Upper lobe of left lung (tissue), 6 donors: Measurements from ENCODE around the gene PDCD11. TPM values are rescaled to one million over a fixed set of nuclear protein-coding genes. Genes with fewer than 3 reads are reported as not detected.
A peak's percentile ranks its signal among the peaks of the same experiment; 100 is the strongest.

Experiments used
- ATAC-seq, 2 donors: fragments of 200-7000 bp; cut with Tn5 transposase; one replicate each; pipeline ENCODE4 v1.9.1; 2022; ENCODE audit warnings: mild to moderate bottlenecking in 2 of 2, moderate library complexity in 2 of 2; ENCODE audit not compliant: low FRiP score in 2 of 2
- DNase-seq, 2 donors: peaks; one replicate each; pipeline ENCODE4 v3.0.0-alpha.2; 2019 to 2020
- H3K27ac ChIP-seq, 4 donors: fragments of 200-600 bp; sonication (generic); one replicate each; pipeline ENCODE4 v1.5.1; 2016 to 2019
- H3K27me3 ChIP-seq, 4 donors: fragments of 200-600 bp; sonication (generic); one replicate each; pipeline ENCODE4 v1.5.1; 2017 to 2019
- H3K36me3 ChIP-seq, 4 donors: fragments of 200-600 bp; sonication (generic); one replicate each; pipeline ENCODE4 v1.5.1; 2016 to 2019
- H3K4me1 ChIP-seq, 4 donors: fragments of 200-600 bp; sonication (generic); one replicate each; pipeline ENCODE4 v1.5.1; 2018 to 2019
- H3K4me3 ChIP-seq, 4 donors: fragments of 200-600 bp; sonication (generic); one replicate each; pipeline ENCODE4 v1.5.1; 2017 to 2019; ENCODE audit warnings: mild to moderate bottlenecking in 2 of 4, moderate library complexity in 1 of 4
- H3K9me3 ChIP-seq, 4 donors: fragments of 200-600 bp; sonication (generic); one replicate each; pipeline ENCODE4 v1.5.1; 2018 to 2019
- EP300 ChIP-seq, 4 donors: sonication (generic); formaldehyde crosslinking; IDR thresholded peaks; one replicate each; pipeline ENCODE4 v1.5.1; 2017; ENCODE audit warnings: antibody characterized with exemption in 4 of 4, control low read depth in 2 of 4
- POLR2A ChIP-seq, 4 donors: fragments of 450-650 bp; IDR thresholded peaks; one replicate each; pipeline ENCODE4 v1.5.1; 2016 to 2017; ENCODE audit warnings: antibody characterized with exemption in 4 of 4, mild to moderate bottlenecking in 2 of 4
- POLR2AphosphoS5 ChIP-seq, 2 donors: sonication (generic); formaldehyde crosslinking; IDR thresholded peaks; one replicate each; pipeline ENCODE4 v1.5.1; 2017; ENCODE audit warnings: antibody characterized with exemption in 2 of 2
- WGBS, 2 donors: methylation state at CpG; one replicate each; pipeline ENCODE4 v1.1.5; 2017 to 2018; 5-methylcytosine and 5-hydroxymethylcytosine counted together
- total RNA-seq, 6 donors: library from RNA; depleted of rRNA in 4 of 6; stranded (reverse); fragments of >200 nt in 4 of 6; gene quantifications; one replicate each; pipeline versions ENCODE4 v1.1.0 to v1.2.1, GENCODE V29; 2016 to 2021
- TF ChIP-seq, protein P1 (sequence below), 6 experiments: fragments of 450-650 bp in 4 of 6; fragments of 200-600 bp in 2 of 6; sonication (generic) in 2 of 6; IDR thresholded peaks; one replicate each; pipeline ENCODE4 v1.5.1; 2016 to 2019; ENCODE audit warnings: antibody characterized with exemption in 6 of 6
- donor health status: DM: no; HTN: no; CAD: no; lungs with moderate emphysema.
- donor health status: DM: no; HTN: yes; CAD: no; lungs with severe emphysema.

Gene PDCD11
- total RNA-seq, 6 donors from 2014 or later = 14.8 to 25.1 (median 20.8) TPM

DNA sequence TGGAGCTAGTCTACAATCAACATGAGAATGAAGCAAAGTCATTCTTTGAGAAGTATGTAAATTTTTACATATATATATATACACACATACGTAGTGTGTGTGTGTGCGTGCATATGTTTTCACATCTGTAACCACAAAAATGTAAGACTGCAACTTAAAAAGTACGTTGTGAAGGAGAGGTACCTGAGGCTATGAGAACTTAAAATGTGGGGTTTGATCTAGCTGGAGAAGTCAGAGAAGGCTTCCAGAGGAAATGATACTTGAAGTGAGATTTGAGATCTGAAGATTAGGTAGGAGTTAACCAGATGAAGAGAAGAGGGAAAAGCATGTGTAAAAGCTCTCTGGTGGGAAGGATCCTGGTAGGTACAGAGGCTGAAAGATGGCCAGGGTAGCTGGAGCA is 22.9 kb upstream of the PDCD11 start:
- H3K4me1 ChIP-seq = peaks cover 6 to 16% (median 14%) of the 10 kb centered on the region in 4 donors
- H3K9me3 ChIP-seq = no peaks in the 10 kb centered on the region
- WGBS, 2 donors = 87 to 92% methylated on average over 3 of the region's 3 CpGs
- TF ChIP-seq POLR2AphosphoS5 (IDR thresholded peaks at IDR 0.05) = no peak
- TF ChIP-seq, protein P1, sequence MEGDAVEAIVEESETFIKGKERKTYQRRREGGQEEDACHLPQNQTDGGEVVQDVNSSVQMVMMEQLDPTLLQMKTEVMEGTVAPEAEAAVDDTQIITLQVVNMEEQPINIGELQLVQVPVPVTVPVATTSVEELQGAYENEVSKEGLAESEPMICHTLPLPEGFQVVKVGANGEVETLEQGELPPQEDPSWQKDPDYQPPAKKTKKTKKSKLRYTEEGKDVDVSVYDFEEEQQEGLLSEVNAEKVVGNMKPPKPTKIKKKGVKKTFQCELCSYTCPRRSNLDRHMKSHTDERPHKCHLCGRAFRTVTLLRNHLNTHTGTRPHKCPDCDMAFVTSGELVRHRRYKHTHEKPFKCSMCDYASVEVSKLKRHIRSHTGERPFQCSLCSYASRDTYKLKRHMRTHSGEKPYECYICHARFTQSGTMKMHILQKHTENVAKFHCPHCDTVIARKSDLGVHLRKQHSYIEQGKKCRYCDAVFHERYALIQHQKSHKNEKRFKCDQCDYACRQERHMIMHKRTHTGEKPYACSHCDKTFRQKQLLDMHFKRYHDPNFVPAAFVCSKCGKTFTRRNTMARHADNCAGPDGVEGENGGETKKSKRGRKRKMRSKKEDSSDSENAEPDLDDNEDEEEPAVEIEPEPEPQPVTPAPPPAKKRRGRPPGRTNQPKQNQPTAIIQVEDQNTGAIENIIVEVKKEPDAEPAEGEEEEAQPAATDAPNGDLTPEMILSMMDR (IDR thresholded peaks at IDR 0.05) = no peak
- TF ChIP-seq POLR2A (IDR thresholded peaks at IDR 0.05) = no peak
- TF ChIP-seq EP300 (IDR thresholded peaks at IDR 0.05) = no peak
- no peak for ATAC-seq
- H3K36me3 ChIP-seq = peaks cover 15 to 49% (median 30%) of the 10 kb centered on the region in 4 donors
- H3K27me3 ChIP-seq = no peaks in the 10 kb centered on the region
- DNase-seq = no peak
- no peak overlapping the region for H3K27ac ChIP-seq
- no peak overlapping the region for H3K4me3 ChIP-seq

DNA sequence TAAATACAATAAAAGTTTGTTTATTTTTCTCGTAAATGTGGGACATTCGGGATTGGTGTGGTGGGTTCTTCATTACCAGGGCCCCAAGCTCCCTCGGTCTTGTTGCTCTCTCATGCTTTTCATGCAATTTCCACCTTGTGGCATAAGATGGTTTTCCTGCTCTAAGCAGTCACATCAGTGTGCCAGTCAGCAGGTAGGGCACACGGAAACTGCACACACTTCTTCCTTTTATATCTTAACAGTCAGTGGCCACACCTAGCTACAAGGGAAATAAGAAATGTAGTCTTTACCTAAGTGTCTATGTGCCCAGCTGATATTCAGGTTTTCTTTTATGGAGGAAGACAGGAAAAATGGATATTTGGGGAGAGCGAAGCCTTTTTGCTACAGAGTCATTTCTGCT is 22.2 kb upstream of the PDCD11 start:
- peaks cover 15 to 56% (median 36%) of the 10 kb centered on the region in 4 donors for H3K36me3 ChIP-seq
- 87 to 92% methylated on average over 5 of the region's 5 CpGs for WGBS, 2 donors

DNA sequence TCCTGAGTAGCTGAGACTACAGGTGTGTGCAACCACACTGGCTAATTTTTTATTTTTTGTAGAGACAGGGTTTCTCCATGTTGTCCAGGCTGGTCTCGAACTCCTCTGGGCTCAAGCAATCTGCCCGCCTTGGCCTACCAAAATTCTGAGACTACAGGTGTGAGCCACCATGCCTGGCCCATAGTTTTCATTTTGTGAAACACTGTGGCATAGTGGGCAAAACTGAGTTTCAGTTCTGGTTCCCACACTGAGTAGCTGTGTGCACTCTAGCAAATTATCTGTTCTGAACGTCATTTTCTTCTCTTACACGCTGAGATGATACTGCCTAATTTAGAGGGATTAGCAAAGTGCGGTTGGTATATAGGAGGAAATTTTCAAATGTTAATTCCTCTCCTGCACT is 13.7 kb upstream of the PDCD11 start:
- DNase-seq (no peak), ATAC-seq (no peak)
- Histone ChIP-seq H3K4me1 (no peaks in the 10 kb centered on the region), H3K36me3 (peaks cover 2 to 98% (median 56%) of the 10 kb centered on the region in 4 donors), H3K27me3 (no peaks in the 10 kb centered on the region), H3K4me3 (no peak overlapping the region), H3K9me3 (no peaks in the 10 kb centered on the region), H3K27ac (no peak overlapping the region)
- 93 to 100% methylated on average over 5 of the region's 5 CpGs for WGBS, 2 donors
- TF ChIP-seq EP300 (IDR thresholded peaks at IDR 0.05) (no peak), POLR2AphosphoS5 (IDR thresholded peaks at IDR 0.05) (no peak), POLR2A (IDR thresholded peaks at IDR 0.05) (no peak)
- TF ChIP-seq, protein P1 (IDR thresholded peaks at IDR 0.05) = no peak

More for the DNA sequence above, 22.2 kb upstream of the PDCD11 start:
- Histone ChIP-seq H3K27me3 (no peaks in the 10 kb centered on the region), H3K9me3 (no peaks in the 10 kb centered on the region), H3K4me3 (no peak overlapping the region), H3K27ac (no peak overlapping the region), H3K4me1 (peaks cover 2 to 8% (median 8%) of the 10 kb centered on the region in 4 donors)
- TF ChIP-seq, protein P1 (IDR thresholded peaks at IDR 0.05) = no peak
- TF ChIP-seq POLR2AphosphoS5 (IDR thresholded peaks at IDR 0.05) (no peak), POLR2A (IDR thresholded peaks at IDR 0.05) (no peak), EP300 (IDR thresholded peaks at IDR 0.05) (no peak)
- DNase-seq (no peak), ATAC-seq (no peak)

DNA sequence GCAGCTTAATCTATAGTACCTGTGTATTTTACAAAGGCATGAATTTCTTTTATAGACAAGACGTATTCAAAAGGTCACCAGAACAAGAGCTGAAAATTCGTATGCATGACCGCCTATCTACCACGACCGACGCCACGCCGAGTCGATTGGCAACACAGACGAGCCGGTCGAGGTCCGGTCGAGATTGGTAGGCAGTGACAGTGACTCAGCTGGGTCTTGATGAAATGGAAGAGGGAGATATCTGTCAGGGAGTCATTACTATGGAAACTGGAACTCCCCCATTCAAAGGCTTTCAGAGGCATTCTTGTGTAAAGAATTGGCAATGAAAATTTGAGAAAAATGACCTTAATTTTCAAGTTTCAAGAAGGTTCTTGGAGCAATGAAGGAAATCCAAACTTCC is 2.2 kb upstream of the PDCD11 start:
- Histone ChIP-seq H3K36me3 (peaks cover 13 to 48% (median 26%) of the 10 kb centered on the region in 4 donors), H3K4me1 (peaks cover 18 to 41% (median 28%) of the 10 kb centered on the region in 4 donors), H3K27me3 (no peaks in the 10 kb centered on the region), H3K4me3 (no peak overlapping the region), H3K9me3 (no peaks in the 10 kb centered on the region), H3K27ac (no peak overlapping the region)
- TF ChIP-seq EP300 (IDR thresholded peaks at IDR 0.05) (no peak), POLR2A (IDR thresholded peaks at IDR 0.05) (no peak), POLR2AphosphoS5 (IDR thresholded peaks at IDR 0.05) (no peak)
- TF ChIP-seq, protein P1 (IDR thresholded peaks at IDR 0.05) = no peak
- ATAC-seq = no peak
- WGBS, 2 donors = 84 to 86% methylated on average over 14 of the region's 14 CpGs
- peak in 1 of 2 donors; percentile 46 for DNase-seq

DNA sequence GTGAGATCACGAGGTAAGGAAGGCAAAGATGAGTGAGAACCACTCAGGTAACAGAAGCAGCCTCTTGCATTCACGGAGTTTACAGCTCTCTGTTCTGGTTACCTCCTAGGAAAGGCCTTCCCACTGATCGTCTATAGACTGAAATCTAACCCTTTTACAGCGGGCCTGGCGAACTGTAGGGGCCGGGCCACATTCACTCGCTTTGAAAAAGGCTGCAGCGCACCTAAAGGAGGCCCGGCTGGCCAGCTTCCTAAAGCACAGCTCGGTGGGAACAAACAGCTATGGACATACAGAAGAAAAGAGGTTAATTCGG is 716 bp upstream of the PDCD11 start:
- 5 to 6% methylated on average over 11 of the region's 11 CpGs for WGBS, 2 donors
- peaks cover 18 to 41% (median 28%) of the 10 kb centered on the region in 4 donors for H3K4me1 ChIP-seq
- H3K36me3 ChIP-seq = peaks cover 6 to 48% (median 21%) of the 10 kb centered on the region in 4 donors
- ATAC-seq = peak in 1 of 2 donors; percentile 34
- H3K9me3 ChIP-seq = no peaks in the 10 kb centered on the region
- peak in 1 of 2 donors; percentile 8 for DNase-seq
- H3K27me3 ChIP-seq = no peaks in the 10 kb centered on the region
- TF ChIP-seq, protein P1 (IDR thresholded peaks at IDR 0.05) = no peak
- TF ChIP-seq POLR2AphosphoS5 (IDR thresholded peaks at IDR 0.05) (no peak), POLR2A (IDR thresholded peaks at IDR 0.05) (no peak), EP300 (IDR thresholded peaks at IDR 0.05) (no peak)
- H3K27ac ChIP-seq = peak overlapping the region; percentile 77 to 91 (median 82)
- peak overlapping the region; percentile 65 to 96 (median 92) for H3K4me3 ChIP-seq
